HepG2 (cell line): ENCODE data around the gene TOM1L2. TPM values are rescaled to one million over a fixed set of nuclear protein-coding genes. Genes with fewer than 3 reads are reported as not detected.

Experiments used
- ATAC-seq: fragments of 200-7000 bp; cut with Tn5 transposase; 3 replicates; pipeline ENCODE4 v1.9.1; 2020; ENCODE audit warnings: mild to moderate bottlenecking, moderate library complexity
- BruUV-seq: library from RNA; stranded (reverse); fragments of 400-500 nt; replicated peaks from 2 replicates; lab custom pipeline; 2021; lab: Mats Ljungman, UMichigan
- CTCF ChIA-PET: fragments of 300-600 bp; formaldehyde crosslinking; extraction: SDS; loops from one replicate; lab custom pipeline; 2021; ENCODE audit warnings: low total read pairs, inconsistent platforms, low intra/inter-chr PET ratio; lab: Yijun Ruan, JAX
- POLR2A ChIA-PET: fragments of 350-600 bp; sonication (Branson Sonifier 250); formaldehyde crosslinking; loops from one replicate; lab custom pipeline; 2020; ENCODE audit warnings: antibody characterized with exemption, inconsistent platforms; lab: Yijun Ruan, JAX
- DNase-seq: peaks from one replicate; pipeline ENCODE4 v3.0.0-alpha.2; 2015; ENCODE audit warnings: low spot score
- FAIRE-seq: peaks from 3 replicates; lab custom pipeline; 2011; peaks lifted over from hg19 to GRCh38; lab: Jason Lieb, UNC
- H2AFZ ChIP-seq: one replicate; pipeline ENCODE4 v1.6.1; 2011; ENCODE audit warnings: low read length, inconsistent platforms
- H3K27ac ChIP-seq: fragments of 300-600 bp; 3 replicates; pipeline ENCODE4 v1.8.0; 2011; ENCODE audit warnings: mixed run types, mild to moderate bottlenecking, mixed read lengths, low read length, inconsistent platforms; ENCODE audit not compliant: insufficient read depth; ENCODE audit errors: extremely low read length
- H3K27me3 ChIP-seq, 2 experiments: fragments of 200-600 bp in 1 of 2; 2 replicates in 1 of 2; 3 replicates in 1 of 2; pipeline versions ENCODE4 v1.6.0 to v1.8.0; 2011; ENCODE audit warnings: low read length in 2 of 2, mild to moderate bottlenecking in 2 of 2, moderate library complexity in 2 of 2, inconsistent platforms in 1 of 2; ENCODE audit not compliant: insufficient read depth in 2 of 2, control insufficient read depth in 1 of 2
- H3K36me3 ChIP-seq, 2 experiments: fragments of 200-600 bp in 1 of 2; replicated peaks in 1 of 2; 2 replicates in 1 of 2; 3 replicates in 1 of 2; pipeline versions ENCODE4 v1.5.1 to v1.8.0; 2011; ENCODE audit warnings: low read length in 2 of 2, inconsistent platforms in 1 of 2; ENCODE audit not compliant: insufficient read depth in 2 of 2, control insufficient read depth in 1 of 2
- H3K4me1 ChIP-seq: 2 replicates; pipeline ENCODE4 v1.5.1; 2012; ENCODE audit warnings: low read length, inconsistent platforms; ENCODE audit not compliant: insufficient read depth
- H3K4me2 ChIP-seq: 2 replicates; pipeline ENCODE4 v1.6.0; 2011; ENCODE audit warnings: low read depth, low read length, inconsistent platforms
- H3K4me3 ChIP-seq, 3 experiments: fragments of 200-600 bp in 1 of 3; sonication (generic), shearing (Covaris generic) in 1 of 3; replicated peaks in 1 of 3; 2 replicates each; pipeline ENCODE4 v1.5.1; 2011 to 2016; ENCODE audit warnings: low read length in 3 of 3, inconsistent platforms in 2 of 3, low read depth in 2 of 3, mild to moderate bottlenecking in 2 of 3, control low read depth in 1 of 3, mixed read lengths in 1 of 3; ENCODE audit not compliant: insufficient read depth in 1 of 3
- H3K79me2 ChIP-seq: one replicate; pipeline ENCODE4 v1.6.1; 2011; ENCODE audit warnings: low read length, inconsistent platforms; ENCODE audit not compliant: insufficient read depth
- H3K9ac ChIP-seq: 2 replicates; pipeline ENCODE4 v1.6.0; 2011; ENCODE audit warnings: mild to moderate bottlenecking, low read depth, low read length, inconsistent platforms; ENCODE audit not compliant: insufficient read depth
- H3K9me3 ChIP-seq: 2 replicates; pipeline ENCODE4 v1.5.1; 2012; ENCODE audit warnings: mild to moderate bottlenecking, low read length
- H4K20me1 ChIP-seq: 2 replicates; pipeline ENCODE4 v1.6.0; 2011; ENCODE audit warnings: inconsistent platforms, mild to moderate bottlenecking, low read length, moderate library complexity; ENCODE audit not compliant: insufficient read depth
- CEBPB ChIP-seq: IDR thresholded peaks from 2 replicates; pipeline ENCODE4 v1.6.1; 2011; ENCODE audit warnings: low read depth, low read length, improper control_type of control experiment, borderline replicate concordance
- E2F5 ChIP-seq: sonication (generic); formaldehyde crosslinking; conservative IDR thresholded peaks from 2 replicates; pipeline ENCODE4 v1.4.0; 2020; ENCODE audit warnings: missing genetic modification reagents
- FOSL2 ChIP-seq: sonication (generic); formaldehyde crosslinking; IDR thresholded peaks from 2 replicates; pipeline ENCODE4 v1.4.0; 2020; ENCODE audit warnings: missing genetic modification reagents
- GFI1 ChIP-seq: sonication (generic); formaldehyde crosslinking; IDR thresholded peaks from 2 replicates; pipeline ENCODE4 v1.5.0; 2020; ENCODE audit warnings: missing genetic modification reagents, mild to moderate bottlenecking, borderline replicate concordance
- HNF4A ChIP-seq: sonication (generic); formaldehyde crosslinking; IDR thresholded peaks from 2 replicates; pipeline ENCODE4 v1.4.0; 2020; ENCODE audit warnings: missing genetic modification reagents
- KLF6 ChIP-seq: IDR thresholded peaks from 2 replicates; pipeline ENCODE4 v1.8.0; 2016; ENCODE audit warnings: missing biosample characterization, missing genetic modification reagents
- MED1 ChIP-seq: sonication (generic); formaldehyde crosslinking; IDR thresholded peaks from 2 replicates; pipeline ENCODE4 v1.4.0; 2020; ENCODE audit warnings: missing genetic modification reagents
- MNT ChIP-seq: fragments of 450-650 bp; IDR thresholded peaks from 2 replicates; pipeline ENCODE4 v1.6.1; 2016
- SMAD9 ChIP-seq: sonication (generic); formaldehyde crosslinking; IDR thresholded peaks from 2 replicates; pipeline ENCODE4 v1.5.1; 2020; ENCODE audit warnings: mild to moderate bottlenecking, missing genetic modification reagents
- WGBS: methylation state at CpG from one replicate; pipeline ENCODE4 v1.1.6; 2017; ENCODE audit warnings: low lambda C conversion rate; 5-methylcytosine and 5-hydroxymethylcytosine counted together
- in situ Hi-C: cut with HindIII; loops from 2 replicates; pipeline ENCODE4 v1.10.0; 2017; ENCODE audit warnings: low pct_unique_long_range_greater_than_20kb; ENCODE audit not compliant: extremely low pct_ligation_motif_present
- intact Hi-C: fragments of 100-400 bp; cut with micrococcal nuclease; formaldehyde crosslinking; loops from one replicate; pipeline ENCODE4 v1.10.0; 2022; ENCODE audit not compliant: unreplicated experiment
- polyA plus RNA-seq, 8 experiments: library from polyadenylated mRNA; depleted of rRNA in 3 of 8; stranded (reverse) in 7 of 8; unstranded in 1 of 8; fragments of >200 nt; fragmentation: Illumina TruSeq in 4 of 8; extraction: Trizol in 4 of 8; gene quantifications; 2 replicates each; pipeline versions ENCODE4 v1.2.1 to v1.2.3, GENCODE V29; 2011 to 2016; ENCODE audit warnings: low read depth in 4 of 8, missing spikeins in 1 of 8, mixed read lengths in 1 of 8; ENCODE audit not compliant: insufficient read depth in 1 of 8
- total RNA-seq, 5 experiments: library from RNA; depleted of rRNA; stranded (reverse); fragments of >200 nt; fragmentation: Illumina TruSeq; extraction: Trizol; gene quantifications; 2 replicates each; pipeline ENCODE4 v1.2.3, GENCODE V29; 2016; ENCODE audit warnings: low read depth in 1 of 5

TOM1L2 gene
- total and polyA plus RNA-seq, 2 of the 13 experiments (the other 11 are each of a cell fraction or from before 2014, with no cell fraction given): 4.7 to 7.4 TPM

DNA sequence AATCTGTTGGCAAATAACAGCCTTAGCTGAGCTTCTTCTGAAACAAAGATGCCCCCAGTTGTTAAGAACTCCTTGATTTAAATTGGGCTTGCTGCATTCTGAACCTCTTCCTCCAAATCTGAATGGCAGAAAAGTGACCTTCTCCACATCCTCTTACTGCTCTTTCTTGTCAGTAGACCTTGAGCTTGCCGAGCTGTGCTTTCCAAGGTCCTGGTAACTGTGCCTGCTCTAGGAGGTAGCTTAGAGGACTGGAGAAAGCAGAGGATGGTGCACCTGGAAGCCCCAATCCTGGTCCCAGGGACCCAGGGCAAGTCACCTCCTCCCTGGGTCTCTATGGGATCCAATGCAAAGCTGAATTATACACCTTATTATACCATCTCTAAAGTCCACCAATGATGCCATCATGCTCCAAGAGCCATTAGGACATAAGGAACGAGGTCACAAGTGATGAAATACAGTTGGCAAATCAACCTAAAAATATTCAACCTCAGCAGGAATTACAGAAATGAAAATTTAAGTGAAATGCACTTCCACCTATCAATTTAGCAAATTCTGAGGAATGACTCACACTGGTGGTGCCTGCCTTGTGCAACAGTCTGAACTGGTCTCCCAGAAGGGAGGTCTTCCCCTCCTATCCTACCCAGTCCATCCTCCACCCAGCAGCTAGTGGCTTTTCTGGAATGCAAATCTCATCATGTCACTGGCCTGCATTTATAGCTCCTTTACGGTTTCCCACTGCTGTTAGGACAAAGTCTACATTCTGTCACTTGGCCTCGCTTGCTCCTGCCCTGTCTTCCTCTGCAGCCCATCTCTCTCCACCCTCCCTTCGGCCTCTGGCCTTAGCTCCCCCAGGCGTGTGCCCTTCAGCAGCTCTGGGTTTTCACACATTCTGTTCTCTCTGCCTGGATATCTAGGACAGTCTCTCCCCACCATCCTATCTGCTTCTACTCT is 36.6 kb downstream of the TOM1L2 start:
- H3K27ac ChIP-seq: no peak overlapping the region
- no peaks in the 10 kb centered on the region for H3K79me2 ChIP-seq
- H3K4me3 ChIP-seq: no peak overlapping the region
- TF ChIP-seq FOSL2 (CRISPR knock-in tag): peak; percentile 62
- no peak for TF ChIP-seq KLF6
- no peak for TF ChIP-seq MED1 (CRISPR knock-in tag)
- TF ChIP-seq GFI1 (CRISPR knock-in tag): 0 out of 2 replicates have a peak, but pooled peaks have one; percentile 34
- TF ChIP-seq CEBPB: peak; percentile 38; the same call in 1 of the 2 replicates
- peak; percentile 19; the same call in 1 of the 2 replicates for TF ChIP-seq HNF4A (CRISPR knock-in tag)
- H3K36me3 ChIP-seq: no peaks in the 10 kb centered on the region
- POLR2A ChIA-PET: no interaction called here
- no peaks in the 10 kb centered on the region for H4K20me1 ChIP-seq
- ATAC-seq: peak; percentile 64
- peaks cover 43% of the 10 kb centered on the region for H3K4me1 ChIP-seq
- FAIRE-seq: peak; percentile 49
- CTCF ChIA-PET: no interaction called here
- H3K4me2 ChIP-seq: no peak overlapping the region
- no peaks in the 10 kb centered on the region for H3K9me3 ChIP-seq
- H2AFZ ChIP-seq: no peak overlapping the region
- intact Hi-C loops: loop anchor here (2.0 kb wide), 1 partner anchor 15 kb away; no protein-coding TSS in a partner anchor
- 30% methylated on average over 6 of the region's 6 CpGs for WGBS
- peak; percentile 57 for DNase-seq
- in situ Hi-C loops: no loop called here
- no TSS peak for BruUV-seq
- no peak overlapping the region for H3K9ac ChIP-seq
- no peaks in the 10 kb centered on the region for H3K27me3 ChIP-seq

GRCh38 chr17:17934806-17935205 is 37.4 kb downstream of the TOM1L2 start:
- no peak overlapping the region for H3K9ac ChIP-seq
- ATAC-seq: no peak
- BruUV-seq: no TSS peak
- CTCF ChIA-PET: no interaction called here
- no peaks in the 10 kb centered on the region for H3K79me2 ChIP-seq
- H2AFZ ChIP-seq: no peak overlapping the region
- POLR2A ChIA-PET: no interaction called here
- H3K27ac ChIP-seq: no peak overlapping the region
- WGBS: 90% methylated on average over 3 of the region's 3 CpGs
- DNase-seq: no peak
- intact Hi-C loops (loop anchor here (2.0 kb wide), 1 partner anchor 14 kb away; no protein-coding TSS in a partner anchor), in situ Hi-C loops (no loop called here)
- FAIRE-seq: no peak
- no peaks in the 10 kb centered on the region for H3K36me3 ChIP-seq
- H4K20me1 ChIP-seq: no peaks in the 10 kb centered on the region
- H3K4me1 ChIP-seq: peaks cover 43% of the 10 kb centered on the region
- no peak overlapping the region for H3K4me2 ChIP-seq
- H3K4me3 ChIP-seq: no peak overlapping the region
- no peaks in the 10 kb centered on the region for H3K27me3 ChIP-seq
- H3K9me3 ChIP-seq: no peaks in the 10 kb centered on the region
- TF ChIP-seq E2F5 (CRISPR knock-in tag) (no peak), MNT (no peak), SMAD9 (CRISPR knock-in tag) (no peak)
